GM19025 (cell line): ENCODE measurements around the gene TPD52L3.

Experiments used
- ATAC-seq: cut with Tn5 transposase; IDR thresholded peaks from one replicate; pipeline ENCODE4 v1.9.1; 2021; ENCODE audit warnings: mild to moderate bottlenecking, low read depth, moderate library complexity; ENCODE audit not compliant: unreplicated experiment

TPD52L3 gene

GRCh38 chr9:6328103-6328502, at the start of gene TPD52L3:
TPD52L3 (plus strand) TSS chr9:6328375; CDS start chr9:6328596, 221 bp downstream.
- ATAC-seq = no peak

- no peak for ATAC-seq
Measured at GRCh38 chr9:6301858-6302257, 26.3 kb upstream of the TPD52L3 start.

- no peak for ATAC-seq
Measured at GRCh38 chr9:6302417-6302816, 25.8 kb upstream of the TPD52L3 start.

- no peak for ATAC-seq
Measured at GRCh38 chr9:6304232-6304631, 23.9 kb upstream of the TPD52L3 start.

GRCh38 chr9:6305954-6306563, 22.1 kb upstream of the TPD52L3 start:
- no peak for ATAC-seq

- no peak for ATAC-seq
Measured at GRCh38 chr9:6307551-6308096, 20.6 kb upstream of the TPD52L3 start.

- no peak for ATAC-seq
Measured at GRCh38 chr9:6330958-6331634, 2.9 kb downstream of the TPD52L3 start.

GRCh38 chr9:6334305-6334704, 6.1 kb downstream of the TPD52L3 start:
- no peak for ATAC-seq

- no peak for ATAC-seq
Measured at GRCh38 chr9:6348766-6349165, 20.6 kb downstream of the TPD52L3 start.

GRCh38 chr9:6351737-6352136, 23.6 kb downstream of the TPD52L3 start:
- no peak for ATAC-seq

GRCh38 chr9:6354072-6354686, 26.0 kb downstream of the TPD52L3 start:
- ATAC-seq = peak; percentile 76

- ATAC-seq = no peak
Measured at GRCh38 chr9:6355728-6356127, 27.6 kb downstream of the TPD52L3 start.

- no peak for ATAC-seq
Measured at GRCh38 chr9:6356441-6356840, 28.3 kb downstream of the TPD52L3 start.

- ATAC-seq = no peak
Measured at GRCh38 chr9:6356904-6357303, 28.7 kb downstream of the TPD52L3 start.

GRCh38 chr9:6367128-6367890, 39.1 kb downstream of the TPD52L3 start:
- no peak for ATAC-seq

- ATAC-seq = no peak
Measured at GRCh38 chr9:6368831-6369230, 40.7 kb downstream of the TPD52L3 start.
